ENCODE results near the gene ATIC.

GRCh38 chr2:215354771-215355695 is 43.2 kb downstream of the ATIC start:
- TF ChIP-seq EZH2 (IDR thresholded peaks at IDR 0.05) (no peak), POLR2AphosphoS5 (IDR thresholded peaks at IDR 0.05; ENCODE audit: borderline replicate concordance, low read depth, low read length) (no peak)
